Middle frontal gyrus (tissue), 1 donor: ENCODE results near the gene CMKLR1.
A peak's percentile ranks its signal among the peaks of the same experiment; 100 is the strongest.

Experiments
- DNase-seq: peaks from one replicate; pipeline ENCODE4 v3.0.0-alpha.2; 2015; ENCODE audit warnings: low spot score; ENCODE audit errors: extremely low spot score

Gene CMKLR1

GRCh38 chr12:108269224-108269623 lies 69.9 kb downstream of the CMKLR1 start:
- no peak for DNase-seq

- DNase-seq = no peak
These were observed 70.7 kb downstream of the CMKLR1 start for GRCh38 chr12:108268397-108268796.

- no peak for DNase-seq
These were observed 71.7 kb downstream of the CMKLR1 start for GRCh38 chr12:108267450-108267849.

GRCh38 chr12:108266131-108266530 lies 73.0 kb downstream of the CMKLR1 start:
- DNase-seq = no peak

- DNase-seq = no peak
These were observed 73.6 kb downstream of the CMKLR1 start for GRCh38 chr12:108265505-108265904.

GRCh38 chr12:108260969-108261368 lies 78.1 kb downstream of the CMKLR1 start:
- no peak for DNase-seq

- DNase-seq = no peak
These were observed 79.1 kb downstream of the CMKLR1 start for GRCh38 chr12:108260039-108260438.

- DNase-seq = no peak
These were observed 81.5 kb downstream of the CMKLR1 start for GRCh38 chr12:108257610-108258106.

GRCh38 chr12:108257004-108257403 lies 82.1 kb downstream of the CMKLR1 start:
- no peak for DNase-seq

- no peak for DNase-seq
These were observed 83.9 kb downstream of the CMKLR1 start for GRCh38 chr12:108255252-108255602.

GRCh38 chr12:108254517-108255251 lies 84.4 kb downstream of the CMKLR1 start:
- DNase-seq = no peak

GRCh38 chr12:108254030-108254429 lies 85.1 kb downstream of the CMKLR1 start:
- DNase-seq = no peak

GRCh38 chr12:108253540-108253939 lies 85.6 kb downstream of the CMKLR1 start:
- peak; percentile 23 for DNase-seq

GRCh38 chr12:108252523-108252922 lies 86.6 kb downstream of the CMKLR1 start:
- no peak for DNase-seq

GRCh38 chr12:108248011-108248410 lies 91.1 kb downstream of the CMKLR1 start:
- no peak for DNase-seq

GRCh38 chr12:108247130-108247529 lies 92.0 kb downstream of the CMKLR1 start:
- no peak for DNase-seq

GRCh38 chr12:108241986-108242703 lies 97.0 kb downstream of the CMKLR1 start:
- DNase-seq = no peak

GRCh38 chr12:108240928-108241327 lies 98.2 kb downstream of the CMKLR1 start:
- no peak for DNase-seq

- DNase-seq = no peak
These were observed 98.9 kb downstream of the CMKLR1 start for GRCh38 chr12:108240027-108240785.

- DNase-seq = no peak
These were observed 99.7 kb downstream of the CMKLR1 start for GRCh38 chr12:108239378-108239777.

GRCh38 chr12:108238474-108238873 lies 100.6 kb downstream of the CMKLR1 start:
- no peak for DNase-seq
